HuH-7 (cell line): Measurements from ENCODE around the gene FARP2.
"Not testable (repeated sequence)": the region's sequence is repeated elsewhere in the genome, so short reads cannot be mapped to it uniquely, and the experiment has no call there.

Source experiments
- DNase-seq: peaks from one replicate; pipeline ENCODE4 v3.0.0; 2011; ENCODE audit warnings: low spot score

Gene FARP2

DNA sequence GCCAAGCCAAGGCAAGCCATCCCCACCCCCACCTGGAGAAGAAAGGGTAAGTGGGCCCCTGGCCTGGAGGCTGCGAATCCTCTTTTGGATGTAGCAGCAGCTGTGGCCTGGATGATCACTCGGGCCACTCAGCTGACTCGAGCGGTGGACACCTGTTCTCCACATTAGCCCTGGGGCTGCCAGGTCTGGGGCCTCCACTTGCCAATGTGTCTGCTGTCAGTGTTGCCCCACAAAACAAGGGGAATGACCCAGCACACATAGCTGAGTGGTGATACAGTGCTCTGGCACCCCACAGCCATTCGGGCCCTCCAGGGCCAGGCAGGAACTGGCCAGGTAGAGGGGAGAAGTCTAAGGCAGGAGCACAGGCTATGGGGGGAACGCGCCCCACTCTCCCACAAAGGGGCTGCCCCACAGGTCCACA lies 149.7 kb downstream of the FARP2 start:
- DNase-seq = no peak

DNA sequence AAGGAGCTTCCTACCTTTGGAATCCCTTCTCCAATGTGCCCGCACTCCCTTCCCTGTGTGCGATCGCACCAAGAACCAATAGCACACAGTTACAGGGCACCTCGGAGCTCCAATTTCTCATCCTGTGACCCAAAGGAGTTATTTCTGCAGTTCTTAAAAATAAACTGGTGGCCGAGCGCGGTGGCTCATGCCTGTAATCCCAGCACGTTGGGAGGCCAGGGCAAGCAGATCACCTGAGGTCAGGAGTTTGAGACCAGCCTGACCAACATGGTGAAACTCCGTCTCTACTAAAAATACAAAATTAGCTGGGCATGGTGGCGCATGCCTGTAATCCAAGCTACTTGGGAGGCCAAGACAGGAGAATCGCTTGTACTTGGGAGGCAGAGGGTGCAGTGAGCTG lies 150.2 kb downstream of the FARP2 start:
- not testable (repeated sequence) for DNase-seq

DNA sequence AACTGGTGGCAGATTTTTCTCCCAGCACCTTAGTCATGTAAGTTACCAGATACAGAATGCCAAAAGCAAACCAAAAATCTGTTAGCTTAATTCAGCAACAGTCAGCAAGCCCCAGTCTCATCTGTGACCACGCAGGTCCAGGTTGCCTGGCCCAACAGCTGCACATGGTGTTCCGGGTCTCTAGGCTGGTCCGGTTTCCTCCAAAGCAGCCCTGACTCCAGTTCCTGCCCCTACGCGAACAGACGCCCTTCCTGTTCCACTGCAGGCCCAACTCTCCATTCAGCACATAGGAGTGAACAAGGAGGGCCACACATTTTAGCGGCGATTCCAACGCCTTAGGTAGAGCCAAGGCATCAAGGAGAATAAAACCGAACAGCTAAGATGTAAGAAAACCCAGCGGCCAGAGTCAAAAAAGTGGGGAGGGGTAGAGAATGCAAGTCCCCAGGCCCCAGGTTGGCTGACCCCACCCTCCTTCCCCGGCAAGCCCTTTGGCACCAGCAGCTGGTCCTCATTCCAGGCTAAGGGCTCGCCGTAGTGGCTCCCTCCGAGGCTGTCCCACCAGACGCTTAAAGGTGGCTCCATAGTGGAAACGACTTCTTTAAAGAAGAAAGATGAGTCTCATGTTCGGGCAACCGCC lies 150.8 kb downstream of the FARP2 start:
- DNase-seq = no peak

DNA sequence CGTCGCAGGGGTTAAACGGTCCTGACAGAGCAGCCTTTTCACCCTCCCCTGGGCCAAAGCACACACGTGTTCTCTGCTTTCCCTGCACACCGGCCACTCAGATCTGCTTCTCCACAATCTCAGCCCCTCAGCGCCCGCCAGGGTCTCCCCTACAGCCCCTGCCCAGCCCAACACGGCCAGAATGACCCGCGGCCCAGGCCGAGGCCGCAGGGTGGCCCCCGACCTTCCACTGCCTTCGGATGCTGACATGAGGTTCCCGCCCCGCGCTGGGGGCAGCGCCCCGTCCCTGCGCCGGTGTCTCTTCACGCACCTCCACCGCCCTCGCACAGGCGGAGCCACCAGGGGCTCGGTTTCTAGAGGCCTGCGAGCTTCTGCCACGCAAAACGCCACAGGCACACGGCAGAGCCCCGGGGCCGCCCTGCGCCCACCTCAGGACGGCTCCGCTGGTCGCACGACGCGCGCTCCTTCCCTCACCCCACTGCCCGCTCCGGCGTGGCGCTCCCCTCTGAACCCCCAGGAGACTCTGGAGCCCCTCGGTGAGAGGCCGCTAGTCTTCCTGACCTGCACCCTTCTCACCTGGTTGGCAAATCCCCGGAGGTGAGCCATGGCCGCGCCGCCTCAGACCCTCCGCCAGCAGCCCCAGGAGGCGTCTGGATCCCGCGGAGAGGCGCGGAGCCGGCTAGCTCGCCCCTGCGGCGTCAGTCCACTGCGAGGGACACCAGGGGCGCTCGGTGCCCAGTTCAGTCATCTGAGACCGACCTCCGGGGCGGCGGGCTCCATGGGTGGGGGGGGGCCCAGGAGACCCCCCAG lies 151.6 kb downstream of the FARP2 start:
- DNase-seq = peak; percentile 79

DNA sequence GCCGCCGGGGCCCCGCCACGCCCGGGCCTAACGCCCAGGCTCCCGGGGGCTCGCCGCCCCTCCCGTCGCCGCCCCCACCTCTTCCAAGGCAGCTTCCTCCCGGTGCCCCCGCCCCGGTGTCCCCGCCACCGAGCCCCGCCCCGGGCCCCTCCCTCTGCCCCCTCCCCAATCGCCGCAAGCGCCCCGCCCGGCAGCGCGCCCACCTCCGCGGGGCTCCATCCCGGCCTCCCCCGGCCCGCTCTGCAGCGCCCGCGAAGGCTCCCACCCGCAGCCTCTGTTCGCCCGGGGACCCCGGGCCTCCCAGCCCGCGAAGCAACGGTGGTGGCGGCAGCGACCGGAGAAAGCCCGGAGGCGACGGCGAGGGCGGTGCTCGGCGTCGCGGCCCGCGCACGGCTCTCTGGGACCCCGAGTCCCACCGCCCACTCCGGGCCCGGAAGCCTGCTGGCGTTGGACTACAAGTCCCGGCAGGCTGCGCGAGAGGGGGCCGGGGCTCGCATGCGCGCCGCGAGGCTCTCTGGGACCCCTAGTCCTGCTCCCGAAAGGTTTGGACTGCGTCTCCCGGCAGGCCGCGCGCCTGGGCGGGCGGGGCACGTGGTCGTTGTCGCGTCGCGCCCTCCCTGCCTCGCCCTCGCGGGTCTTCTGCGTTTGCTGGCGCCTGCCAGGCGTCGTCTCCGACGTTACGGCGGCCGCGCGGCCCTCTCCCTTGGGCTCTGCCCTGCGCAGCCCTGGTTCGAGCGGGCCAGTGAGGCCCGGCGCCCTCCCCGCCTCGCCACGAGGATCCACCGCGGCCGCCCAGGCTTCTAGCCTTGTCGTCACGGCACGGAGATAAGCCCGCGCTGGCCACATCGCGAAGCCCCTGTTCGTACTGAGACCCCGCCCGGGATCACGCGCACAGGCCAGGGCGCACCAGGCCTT lies 152.4 kb downstream of the FARP2 start, which contains the start of gene STK25:
STK25 (minus strand) TSS at position 345 of the 915 bp plus-strand sequence. CDS start 549 bp downstream, outside the sequence.
- peak; percentile 99 for DNase-seq

DNA sequence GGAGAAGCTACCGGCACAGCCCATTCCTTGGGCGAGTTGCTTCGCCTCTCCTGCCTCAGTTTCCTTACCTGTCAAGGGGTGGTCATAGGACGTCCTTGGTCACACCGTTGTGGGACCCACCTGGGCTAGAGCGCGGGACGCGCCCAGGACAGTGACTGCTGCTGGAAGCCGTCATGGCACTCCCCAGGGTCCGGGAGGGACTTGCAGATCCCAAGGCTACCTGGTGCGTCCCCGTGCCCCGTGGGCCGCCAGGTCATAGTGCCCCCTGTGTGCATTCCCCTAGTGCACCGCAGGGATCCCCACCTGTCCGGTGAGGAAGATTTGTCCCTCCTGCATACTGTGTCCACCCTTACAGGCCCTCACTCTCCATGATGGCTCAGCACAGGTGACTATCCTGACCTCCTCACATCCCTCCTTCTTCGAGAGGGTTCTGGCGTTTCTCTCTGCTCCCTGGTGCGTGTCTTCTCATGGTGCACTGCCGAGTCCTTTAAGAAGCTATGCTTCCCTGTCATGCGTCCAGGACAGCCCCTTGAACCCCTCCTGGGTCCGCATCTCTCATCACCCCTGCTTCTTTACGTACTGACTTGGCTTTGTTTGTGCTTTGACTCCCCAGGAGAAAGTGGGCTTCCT lies 153.2 kb downstream of the FARP2 start:
- no peak for DNase-seq

DNA sequence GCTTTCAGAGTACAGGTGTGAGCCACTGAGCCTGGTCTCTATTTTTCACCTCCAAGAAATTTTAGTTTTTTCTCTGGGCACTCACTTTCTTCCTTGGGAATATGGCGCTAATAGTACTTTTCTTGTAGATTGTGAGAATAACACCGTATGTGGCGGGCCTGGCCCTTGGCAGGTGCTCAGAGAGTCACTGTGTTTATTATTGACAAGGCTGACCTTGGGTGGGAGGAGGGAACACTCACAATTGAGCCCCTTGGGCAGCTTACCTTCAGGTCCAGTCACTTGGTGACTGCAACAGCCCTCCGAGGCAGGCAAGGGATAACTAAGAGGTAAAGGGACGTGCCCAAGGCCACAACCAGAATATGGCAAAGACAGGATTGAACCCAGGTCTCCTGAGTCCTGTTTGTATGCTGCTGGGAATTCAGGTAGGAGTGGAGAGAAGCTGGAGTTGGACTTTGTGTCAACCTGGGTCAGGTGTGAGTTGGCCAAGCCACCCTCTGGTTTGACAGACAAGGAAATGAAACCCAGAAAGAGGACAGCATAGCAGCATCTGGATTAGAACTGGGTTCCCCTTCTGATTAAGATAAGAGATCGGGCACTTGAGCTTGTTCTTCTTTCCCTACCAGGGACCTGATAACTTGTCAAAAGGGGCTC lies 155.1 kb downstream of the FARP2 start:
- no peak for DNase-seq

DNA sequence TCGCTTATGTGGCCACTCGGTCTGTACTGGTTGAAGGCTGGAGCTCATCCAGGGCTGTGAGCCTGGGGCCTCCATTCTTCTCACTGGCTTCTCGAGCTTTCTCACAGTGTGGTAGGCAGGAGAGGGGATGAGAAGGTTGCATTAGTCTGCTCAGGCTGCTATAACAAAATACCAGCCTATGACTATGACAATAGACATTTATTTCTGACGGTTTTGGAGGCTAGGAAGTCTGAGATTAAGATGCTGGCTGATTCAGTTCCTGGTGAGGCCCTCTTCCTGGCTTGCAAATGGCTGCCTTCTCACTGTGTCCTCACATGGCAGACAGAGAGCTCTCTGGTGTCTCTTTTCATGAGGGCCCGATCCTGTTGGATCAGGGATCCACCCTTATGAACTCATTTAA lies 158.5 kb downstream of the FARP2 start:
- DNase-seq = no peak

DNA sequence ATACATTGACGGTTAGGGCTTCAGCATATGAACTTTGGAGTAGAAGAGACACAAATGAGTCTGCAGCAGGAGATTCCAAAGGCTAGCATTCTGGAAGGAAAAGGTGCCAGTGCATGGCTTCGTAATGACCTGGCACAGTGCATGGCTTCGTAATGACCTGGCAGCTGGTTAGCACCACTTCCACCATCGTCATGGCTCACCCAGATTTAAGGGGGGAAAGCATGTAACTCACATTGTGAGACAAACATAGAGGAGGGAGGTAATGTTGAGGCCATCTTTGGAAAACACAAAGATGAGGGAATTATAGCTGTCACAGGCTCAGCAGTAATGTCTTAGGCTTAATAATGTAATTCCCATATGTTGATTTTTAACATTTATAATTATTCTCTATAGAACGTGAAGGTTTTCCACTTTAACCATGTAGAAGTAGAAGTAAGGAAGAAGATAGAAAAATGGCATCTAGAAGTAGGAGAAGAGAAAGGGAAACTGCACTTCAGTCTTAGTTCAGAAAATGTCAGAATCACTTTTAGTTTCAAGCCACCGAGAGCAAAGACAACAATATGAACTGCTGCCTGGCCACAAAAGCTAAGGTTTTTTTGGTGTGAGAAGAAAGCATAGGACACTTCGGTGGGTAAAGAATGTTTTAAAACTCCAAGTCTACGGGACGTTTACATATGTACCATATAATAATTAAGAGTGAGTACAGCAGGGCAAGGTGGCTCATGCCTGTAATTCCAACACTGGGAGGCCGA lies 159.1 kb downstream of the FARP2 start:
- DNase-seq = no peak

DNA sequence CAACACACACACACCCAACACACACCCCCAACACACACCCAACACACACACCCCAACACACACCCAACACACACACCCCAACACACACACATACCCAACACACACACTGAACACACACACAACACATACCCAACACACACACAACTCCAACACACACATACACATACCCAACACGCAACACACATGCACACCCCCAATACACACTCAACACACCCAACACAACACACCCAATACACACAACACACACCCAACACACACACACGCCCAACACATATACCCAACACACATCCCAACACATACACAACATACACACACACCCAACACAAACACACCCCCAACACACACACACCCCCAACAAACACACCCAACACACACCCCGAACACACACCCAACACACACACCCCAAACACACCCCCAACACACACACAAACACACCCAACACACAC lies 160.5 kb downstream of the FARP2 start:
- DNase-seq = no peak

DNA sequence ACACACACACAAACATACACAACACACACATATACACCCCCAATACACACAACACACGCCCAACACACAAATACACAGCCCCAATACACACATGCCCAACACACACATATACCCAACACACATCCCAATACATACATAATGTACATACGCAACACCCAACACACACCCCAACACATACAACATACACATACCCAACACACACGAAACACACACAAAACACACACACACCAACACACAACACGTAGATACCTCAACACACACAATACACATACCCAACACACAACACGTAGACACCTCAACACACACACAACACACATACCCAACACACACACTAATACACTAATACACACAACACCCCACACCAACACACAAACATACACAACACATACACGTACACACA lies 161.2 kb downstream of the FARP2 start:
- no peak for DNase-seq

DNA sequence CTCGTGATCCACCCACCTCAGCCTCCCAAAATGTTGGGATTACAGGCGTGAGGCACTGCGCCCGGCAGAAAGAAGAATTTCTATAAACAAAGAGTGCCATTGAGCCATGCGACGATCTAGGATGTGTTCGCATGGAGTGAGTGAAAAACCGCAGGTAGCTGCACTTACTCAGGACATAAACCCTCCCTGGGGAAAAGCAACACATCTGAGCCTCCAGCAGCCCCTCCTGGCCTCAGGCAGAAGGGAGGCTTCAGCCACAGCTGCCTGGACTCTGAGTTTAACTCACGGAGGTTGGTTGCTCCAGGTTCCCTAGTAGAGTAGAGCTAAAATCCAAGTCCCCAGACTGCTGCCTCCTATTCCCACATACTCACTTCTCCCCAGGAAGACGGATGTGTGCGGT lies 163.6 kb downstream of the FARP2 start:
- no peak for DNase-seq

DNA sequence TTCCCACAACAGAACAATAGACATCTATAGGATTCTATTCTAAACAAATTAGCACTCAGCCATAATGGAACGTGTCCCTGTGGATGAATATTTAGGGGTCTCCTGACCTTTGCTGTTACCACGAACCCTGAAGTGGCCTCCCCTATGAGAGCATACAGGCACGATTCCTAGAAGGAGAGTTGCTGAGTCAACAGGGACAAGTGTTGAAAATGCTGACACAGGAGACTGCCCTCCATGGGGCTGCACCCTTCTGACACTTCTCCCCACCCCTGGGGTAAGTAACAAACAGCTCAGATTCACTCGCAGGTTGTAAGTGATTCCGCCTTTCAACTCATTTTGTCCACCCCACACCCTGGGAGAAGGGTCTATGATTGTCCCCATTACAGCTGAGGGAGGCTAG lies 166.4 kb downstream of the FARP2 start:
- no peak for DNase-seq

DNA sequence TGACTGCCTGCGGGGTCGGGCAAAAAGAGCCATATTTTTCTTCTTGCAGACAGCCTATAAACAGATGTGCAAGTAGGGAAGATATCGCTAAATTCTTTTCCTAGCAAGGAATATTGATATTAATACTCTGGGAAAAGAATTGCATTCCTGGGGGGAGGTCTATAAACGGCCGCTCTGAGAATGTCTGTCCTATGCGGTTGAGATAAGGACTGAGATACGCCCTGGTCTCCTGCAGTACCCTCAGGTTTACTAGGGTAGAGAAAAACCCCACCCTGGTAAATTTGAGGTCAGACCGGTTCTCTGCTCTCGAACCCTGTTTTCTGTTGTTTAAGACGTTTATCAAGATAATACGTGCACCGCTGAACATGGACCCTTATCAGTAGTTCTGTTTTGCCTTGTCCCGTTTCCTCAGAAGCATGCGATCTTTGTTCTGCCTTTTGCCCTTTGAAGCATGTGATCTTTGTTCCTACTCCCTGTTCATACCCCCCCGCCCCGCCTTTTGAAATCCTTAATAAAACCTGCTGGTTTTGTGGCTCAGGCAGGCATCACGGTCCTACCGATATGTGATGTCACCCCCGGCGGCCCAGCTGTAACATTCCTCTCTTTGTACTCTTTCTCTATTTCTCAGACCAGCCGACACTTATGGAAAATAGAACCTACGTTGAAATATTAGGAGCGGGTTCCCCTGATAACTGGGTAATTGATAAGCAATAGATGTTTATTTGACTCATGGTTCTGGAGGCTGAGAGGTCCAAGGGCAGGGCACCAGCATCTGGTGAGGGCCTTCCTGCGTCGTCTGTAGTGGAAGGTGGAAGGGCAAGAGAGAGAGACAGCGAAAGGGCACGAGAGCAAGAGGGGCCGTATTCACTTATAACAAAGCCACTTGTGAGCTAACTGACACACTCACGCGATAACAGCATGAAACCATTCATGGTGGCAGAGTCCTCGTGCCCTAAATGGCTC lies 170.0 kb downstream of the FARP2 start:
- DNase-seq = not testable (repeated sequence)

DNA sequence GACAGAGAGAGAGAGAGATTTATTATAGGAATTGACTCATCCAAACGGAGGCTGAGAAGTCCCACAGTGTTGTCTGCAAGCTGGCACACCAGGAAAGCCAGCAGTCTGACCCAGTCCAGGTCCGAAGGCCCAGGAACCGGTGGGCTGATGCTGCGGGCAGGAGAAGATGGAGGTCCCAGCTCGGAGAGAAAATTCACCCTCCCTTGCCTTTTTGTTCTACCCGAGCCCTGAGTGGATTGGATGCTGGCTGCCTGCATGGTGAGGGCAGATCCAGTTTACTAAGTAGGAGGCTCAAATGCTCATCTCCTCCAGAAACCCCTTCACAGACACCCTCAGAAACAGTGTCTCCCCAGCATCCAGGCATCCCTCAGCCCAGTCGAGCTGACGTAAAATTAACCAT lies 174.5 kb downstream of the FARP2 start:
- no peak for DNase-seq

DNA sequence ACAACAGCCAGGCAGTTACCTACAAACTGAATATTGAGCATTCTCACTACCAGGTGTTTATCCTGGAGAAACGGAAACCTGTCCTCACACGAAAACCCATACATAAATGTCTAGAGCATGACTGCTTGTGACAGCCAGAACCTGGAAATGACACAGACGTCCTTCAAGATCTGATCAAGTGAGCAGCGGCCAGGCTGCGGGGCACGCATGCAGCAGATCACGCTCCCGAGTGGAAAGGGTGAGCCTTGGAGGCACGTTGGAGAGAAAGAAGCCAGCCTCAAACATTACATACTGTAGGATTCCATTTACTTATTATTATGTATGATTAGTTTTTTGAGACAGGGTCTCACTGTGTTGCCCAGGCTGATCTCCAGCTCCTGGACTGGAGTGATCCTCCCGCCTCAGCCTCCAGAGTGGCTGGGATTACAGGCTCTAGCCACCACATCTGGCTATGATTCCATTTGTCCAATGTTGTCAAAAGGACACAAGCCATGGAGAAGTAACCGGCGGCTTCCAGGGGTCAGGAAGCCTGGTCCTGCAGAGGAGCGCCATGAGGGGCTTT lies 175.2 kb downstream of the FARP2 start:
- no peak for DNase-seq

DNA sequence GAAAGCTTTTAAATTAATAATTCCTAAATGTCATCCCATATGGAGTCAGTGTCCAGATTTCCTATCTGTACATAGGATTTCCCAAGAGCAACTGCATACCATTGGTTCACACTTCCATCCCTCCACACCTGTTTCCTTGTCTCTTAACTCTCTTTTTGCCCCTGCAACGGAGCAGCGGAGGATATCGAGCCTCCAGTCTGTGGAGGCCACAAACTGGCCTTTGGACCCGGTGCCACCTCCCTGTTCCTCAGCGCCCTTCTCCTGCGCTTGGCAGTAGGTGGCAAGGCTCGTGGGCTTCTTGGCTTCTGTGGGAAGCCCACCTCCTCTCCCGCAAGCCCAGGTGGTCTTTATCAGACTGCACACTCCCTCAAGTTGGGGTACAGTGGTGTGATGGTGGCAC lies 176.1 kb downstream of the FARP2 start:
- DNase-seq = no peak

DNA sequence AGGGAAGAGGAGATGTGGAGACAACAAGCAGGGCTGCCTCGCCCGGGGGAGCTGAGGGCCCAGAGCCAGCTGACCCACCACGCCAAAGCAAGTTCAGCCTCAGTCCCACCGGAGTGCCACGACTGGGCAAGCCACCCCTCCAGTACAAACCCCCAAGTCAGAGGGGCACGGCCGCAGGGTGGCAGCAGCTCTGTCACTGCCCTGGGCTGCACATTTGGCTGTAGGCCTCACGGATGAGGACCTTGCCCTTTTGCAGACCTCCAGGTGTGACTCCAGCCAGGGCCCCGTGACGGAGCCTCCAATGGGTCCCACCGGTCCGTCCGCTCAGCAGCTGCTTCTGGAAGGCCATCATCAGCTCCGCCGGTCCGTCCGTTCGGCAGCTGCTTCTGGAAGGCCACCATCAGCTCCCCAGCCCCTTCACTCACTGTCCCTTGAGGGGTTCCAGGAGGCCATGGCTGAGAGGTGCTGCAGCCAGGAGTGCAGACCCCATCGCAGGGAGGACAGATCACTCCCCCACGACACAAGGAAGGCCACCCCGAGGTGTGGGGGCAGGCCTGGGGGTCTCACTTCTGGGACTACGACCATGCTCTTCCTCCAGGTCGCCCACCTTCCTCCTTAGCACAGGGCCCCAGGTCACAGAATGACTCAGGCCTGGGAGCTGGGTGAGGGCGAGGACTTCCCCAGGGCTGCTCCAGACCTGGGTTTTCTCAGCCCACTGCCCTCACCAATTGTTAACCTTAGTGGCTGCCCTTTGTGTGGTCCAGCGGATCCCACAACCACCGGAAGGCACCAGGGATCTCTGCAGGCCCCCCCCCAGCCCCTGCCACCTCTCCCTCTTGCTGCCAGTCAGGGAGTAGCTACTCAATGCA lies 176.9 kb downstream of the FARP2 start:
- DNase-seq = no peak
